ENCODE measurements around the gene EFCAB7.
A peak's percentile ranks its signal among the peaks of the same experiment; 100 is the strongest.
"Not testable (repeated sequence)": the region's sequence is repeated elsewhere in the genome, so short reads cannot be mapped to it uniquely, and the experiment has no call there.

The EFCAB7 gene

DNA sequence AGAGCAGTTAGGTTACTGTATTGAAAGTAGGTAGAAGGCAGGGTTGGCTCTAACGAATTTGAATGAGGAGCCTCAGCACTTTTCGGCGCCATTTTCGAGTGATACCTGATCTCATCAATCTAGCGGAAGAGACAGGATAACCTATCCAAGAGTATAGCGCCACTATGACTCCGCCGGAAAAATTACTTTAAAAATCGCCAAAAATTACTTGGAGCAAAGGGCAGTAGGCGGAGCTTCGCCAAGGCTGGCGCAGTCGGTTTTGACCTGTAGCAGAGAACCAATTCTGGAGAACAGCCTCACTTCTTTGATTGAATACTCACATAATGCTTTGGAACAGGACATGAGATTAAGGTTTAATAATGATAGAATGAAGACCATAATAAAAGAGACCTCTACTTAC, 25.6 kb downstream of the EFCAB7 start:
- DNase-seq, result no peak

DNA sequence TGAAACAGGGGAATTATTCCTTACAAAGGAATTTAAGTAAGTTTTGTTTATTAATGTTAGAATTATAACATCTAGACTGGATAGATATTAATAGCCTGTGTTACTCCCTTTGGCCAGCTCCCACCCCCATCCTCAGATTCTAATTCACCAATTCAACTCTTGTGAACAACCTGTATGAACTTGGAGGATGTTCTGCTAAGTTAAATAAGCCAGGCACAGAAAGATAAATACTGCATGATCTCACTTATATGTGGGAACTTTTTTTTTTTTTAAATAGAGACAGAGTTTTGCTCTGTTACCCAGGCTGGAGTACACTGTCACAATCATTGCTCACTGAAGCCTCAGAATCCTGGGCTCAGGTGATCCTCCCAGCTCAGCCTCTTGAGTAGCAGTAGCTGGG, 32.2 kb downstream of the EFCAB7 start:
- no peak for DNase-seq

DNA sequence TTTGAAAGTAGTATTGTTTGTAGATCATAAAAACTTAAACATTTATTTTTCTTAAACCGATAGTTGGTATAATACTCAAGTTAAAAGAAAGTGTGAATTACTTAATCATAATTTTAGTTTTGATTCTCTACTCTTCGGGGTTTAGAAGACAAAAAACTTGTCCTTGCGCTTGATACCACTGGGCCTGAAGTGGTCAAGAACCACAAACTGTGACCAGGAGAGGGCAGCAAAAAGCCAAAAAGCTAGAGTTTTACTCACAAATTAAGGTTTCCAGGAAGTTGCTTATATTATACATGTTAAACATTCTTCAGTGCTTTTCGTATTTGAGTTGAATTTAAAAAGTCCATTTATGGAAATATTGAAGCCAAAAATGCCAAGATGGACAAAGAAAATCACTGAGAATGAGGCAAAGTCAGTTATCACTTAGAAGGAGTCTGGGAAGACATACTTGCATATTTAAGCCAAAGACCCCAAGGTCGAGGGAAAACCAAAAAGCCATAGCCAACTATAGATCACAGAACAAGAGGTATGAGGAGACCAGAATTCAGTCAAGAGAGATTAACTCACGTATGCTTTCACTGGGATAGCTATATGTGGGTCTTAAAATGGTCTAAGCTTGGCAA, 34.2 kb downstream of the EFCAB7 start:
- DNase-seq, result no peak

DNA sequence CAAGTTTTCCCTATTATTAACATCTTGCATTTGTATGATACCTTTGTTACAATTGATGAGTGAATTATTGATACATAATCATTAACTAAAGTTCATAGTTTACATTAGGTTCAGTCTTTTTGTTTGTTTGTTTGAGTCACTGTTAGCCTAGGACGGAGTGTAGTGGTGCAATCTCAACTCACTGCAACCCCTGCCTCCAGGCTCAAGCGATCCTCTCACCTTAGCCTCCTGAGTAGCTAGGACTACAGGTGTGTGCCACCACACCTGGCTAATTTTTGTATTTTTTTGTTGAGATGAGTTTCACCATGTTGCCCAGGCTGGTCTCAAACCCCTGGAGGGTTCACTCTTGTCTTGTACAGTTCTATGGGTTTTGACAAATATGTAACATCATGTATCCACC, 36.0 kb downstream of the EFCAB7 start:
- DNase-seq, result no peak

DNA sequence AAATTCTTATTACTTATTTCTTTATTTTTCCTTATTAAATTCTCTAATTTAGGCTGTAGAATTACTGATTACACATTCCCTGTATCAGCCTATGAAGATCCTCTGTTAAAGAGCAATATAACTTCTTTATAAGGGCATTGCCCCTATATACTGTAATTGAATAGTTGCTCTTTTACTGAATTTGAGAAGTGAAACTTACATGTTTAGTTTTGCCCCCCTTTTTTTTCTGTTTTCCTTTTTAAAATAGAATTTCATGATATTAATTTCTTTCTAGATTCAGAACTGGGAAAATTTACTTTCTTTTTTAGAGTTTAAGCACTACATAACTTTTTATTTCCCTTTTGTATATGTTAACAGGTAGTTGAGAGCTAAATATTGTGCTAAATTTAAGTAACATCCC, 40.4 kb downstream of the EFCAB7 start:
- no peak for DNase-seq

DNA sequence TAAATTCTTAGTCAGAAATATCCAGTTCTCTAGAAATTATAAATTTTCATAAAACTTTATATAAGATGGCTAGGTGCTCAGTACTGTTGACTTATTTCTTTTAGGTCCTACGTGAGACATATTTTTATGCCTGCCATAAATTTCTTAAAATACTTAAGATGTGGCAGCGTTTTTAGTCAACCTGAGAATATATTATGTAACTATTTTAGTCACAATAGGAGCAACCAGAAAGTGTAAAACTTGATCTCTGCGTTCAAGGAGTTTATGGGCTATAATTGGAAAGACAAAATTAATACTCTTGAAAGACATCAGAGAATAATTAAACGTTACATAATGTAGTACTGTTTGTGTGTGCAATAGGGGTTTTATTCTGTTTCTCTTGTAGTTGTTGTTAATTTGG, 45.7 kb downstream of the EFCAB7 start:
- DNase-seq, result no peak

DNA sequence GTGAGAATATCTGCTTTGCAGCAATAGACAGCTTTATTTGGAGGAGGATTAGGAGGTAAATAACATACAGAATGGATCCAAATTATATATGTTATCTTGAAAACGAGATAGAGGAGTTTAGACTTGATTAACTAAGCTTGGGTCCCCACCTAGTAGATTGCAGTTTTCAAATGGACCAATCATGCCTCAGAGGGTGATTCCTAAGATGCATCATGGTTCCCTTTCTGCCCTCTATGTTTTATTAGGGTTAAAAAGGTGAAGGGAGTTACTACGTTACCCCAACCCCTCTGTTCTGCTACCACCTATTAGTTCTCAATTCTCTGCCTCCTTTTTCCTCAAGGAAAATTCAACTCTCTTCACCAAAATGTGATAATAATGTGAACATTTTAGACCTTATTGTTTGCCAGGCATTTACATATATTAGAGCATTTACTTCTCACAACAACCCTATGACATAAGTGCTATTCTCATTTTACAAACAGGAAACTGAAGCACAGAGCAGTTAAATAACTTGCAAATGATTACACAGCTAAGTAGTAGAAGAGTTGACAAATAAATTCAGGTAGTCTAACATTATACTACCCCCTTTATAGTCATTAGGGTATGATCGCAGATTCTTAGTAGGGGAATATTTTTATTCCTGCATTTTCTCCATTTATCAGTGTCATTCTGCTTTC, 46.5 kb downstream of the EFCAB7 start:
- no peak for DNase-seq

DNA sequence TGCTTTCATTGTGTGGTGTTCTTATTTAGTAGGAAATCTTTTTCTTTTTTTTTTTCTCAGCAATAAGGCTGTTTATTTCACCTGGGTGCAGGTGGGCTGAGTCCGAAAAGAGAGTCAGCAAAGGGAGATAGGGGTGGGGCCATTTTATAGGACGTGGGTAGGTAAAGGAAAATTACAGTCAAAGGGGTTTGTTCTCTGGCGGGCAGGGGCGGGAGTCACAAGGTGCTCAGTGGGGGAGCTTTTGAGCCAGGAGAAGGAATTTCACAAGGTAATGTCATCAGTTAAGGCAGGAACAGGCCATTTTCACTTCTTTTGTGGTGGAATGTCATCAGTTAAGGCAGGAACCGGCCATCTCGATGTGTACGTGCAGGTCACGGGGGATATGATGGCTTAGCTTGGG, 49.4 kb downstream of the EFCAB7 start:
- not testable (repeated sequence) for DNase-seq

DNA sequence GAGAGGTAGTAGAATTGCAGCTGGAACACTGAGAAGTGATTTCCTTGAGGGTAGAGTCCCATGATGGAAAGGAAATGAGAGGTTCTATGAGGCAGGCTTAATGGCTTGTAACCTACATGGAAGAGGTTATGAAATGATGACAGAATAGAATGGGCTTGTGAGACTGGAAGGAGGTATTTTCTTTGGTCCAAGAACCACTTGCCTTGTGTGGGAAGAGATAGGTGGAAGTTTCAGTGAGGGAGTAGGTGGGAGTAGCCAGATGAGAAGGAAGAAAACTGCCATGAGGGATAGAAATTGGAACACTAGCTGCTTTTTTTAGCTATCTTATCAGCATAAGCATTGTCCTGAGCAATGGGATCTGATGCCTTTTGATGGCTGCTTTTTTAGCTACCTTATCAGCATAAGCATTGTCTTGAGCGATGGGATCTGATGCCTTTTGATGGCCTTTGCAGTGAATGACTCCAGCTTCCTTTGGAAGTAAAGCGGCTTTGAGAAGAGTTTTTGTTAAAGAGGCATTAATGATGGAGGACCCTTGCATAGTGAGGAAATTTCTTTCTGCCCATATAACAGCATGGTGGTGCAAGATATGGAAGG, 51.0 kb downstream of the EFCAB7 start:
- DNase-seq, result not testable (repeated sequence)

DNA sequence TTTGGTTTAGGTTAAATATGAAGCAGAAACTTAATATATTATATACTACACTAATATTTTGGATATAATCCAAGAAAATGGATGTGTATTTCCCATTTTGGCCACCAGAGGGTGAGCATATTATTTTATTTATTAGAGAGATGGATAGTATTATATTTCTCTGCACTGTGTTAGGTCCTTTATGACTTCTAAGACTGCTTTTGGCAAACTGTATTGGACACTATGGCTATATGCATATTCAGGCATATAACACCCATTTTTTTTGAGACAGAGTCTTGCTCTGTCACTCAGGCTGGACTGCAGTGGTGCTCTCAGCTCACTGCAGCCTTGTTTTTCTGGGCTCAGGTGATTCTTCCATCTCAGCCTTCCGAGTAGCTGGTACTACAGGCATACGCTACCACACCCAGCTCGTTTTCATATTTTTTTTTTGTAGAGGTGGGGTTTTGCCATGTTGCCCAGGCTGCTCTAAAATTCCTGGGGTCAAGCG, 52.1 kb downstream of the EFCAB7 start:
- peak; percentile 10 for DNase-seq

DNA sequence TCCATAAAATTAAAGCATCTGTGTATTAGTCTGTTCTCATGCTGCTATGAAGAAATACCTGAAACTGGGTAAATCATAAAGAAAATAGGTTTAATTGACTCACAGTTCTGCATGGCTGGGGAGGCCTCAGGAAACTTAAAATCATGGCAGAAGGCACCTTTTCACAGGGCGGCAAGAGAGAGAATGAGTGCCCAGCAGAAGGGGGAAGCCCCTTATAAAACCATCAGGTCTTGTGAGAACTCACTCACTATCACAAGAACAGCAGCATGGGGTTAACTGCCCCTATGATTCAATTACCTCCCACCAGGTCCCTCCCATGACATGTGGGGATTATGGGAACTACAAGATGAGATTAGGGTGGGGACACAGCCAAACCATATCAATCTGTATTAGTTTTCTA, 63.0 kb downstream of the EFCAB7 start:
- not testable (repeated sequence) for DNase-seq

DNA sequence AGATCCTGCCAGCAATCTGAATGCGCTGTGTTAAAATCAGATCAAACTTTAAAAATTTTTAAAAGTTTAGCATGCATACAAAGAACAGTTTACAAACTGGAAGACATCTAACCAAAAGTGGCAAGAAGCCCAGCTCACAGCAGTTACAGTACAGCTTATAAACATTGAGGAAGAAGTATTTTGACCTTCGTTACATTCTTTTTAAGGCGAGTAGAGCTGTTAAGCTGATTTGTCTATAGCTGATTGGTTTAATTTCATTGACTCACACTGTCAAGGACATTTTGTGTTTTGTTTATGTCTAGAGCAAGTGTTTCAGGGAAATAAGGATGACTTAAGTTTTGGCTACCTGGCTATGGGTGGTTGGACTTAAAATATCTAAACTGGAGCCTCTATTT, 66.8 kb downstream of the EFCAB7 start:
- DNase-seq, result no peak

DNA sequence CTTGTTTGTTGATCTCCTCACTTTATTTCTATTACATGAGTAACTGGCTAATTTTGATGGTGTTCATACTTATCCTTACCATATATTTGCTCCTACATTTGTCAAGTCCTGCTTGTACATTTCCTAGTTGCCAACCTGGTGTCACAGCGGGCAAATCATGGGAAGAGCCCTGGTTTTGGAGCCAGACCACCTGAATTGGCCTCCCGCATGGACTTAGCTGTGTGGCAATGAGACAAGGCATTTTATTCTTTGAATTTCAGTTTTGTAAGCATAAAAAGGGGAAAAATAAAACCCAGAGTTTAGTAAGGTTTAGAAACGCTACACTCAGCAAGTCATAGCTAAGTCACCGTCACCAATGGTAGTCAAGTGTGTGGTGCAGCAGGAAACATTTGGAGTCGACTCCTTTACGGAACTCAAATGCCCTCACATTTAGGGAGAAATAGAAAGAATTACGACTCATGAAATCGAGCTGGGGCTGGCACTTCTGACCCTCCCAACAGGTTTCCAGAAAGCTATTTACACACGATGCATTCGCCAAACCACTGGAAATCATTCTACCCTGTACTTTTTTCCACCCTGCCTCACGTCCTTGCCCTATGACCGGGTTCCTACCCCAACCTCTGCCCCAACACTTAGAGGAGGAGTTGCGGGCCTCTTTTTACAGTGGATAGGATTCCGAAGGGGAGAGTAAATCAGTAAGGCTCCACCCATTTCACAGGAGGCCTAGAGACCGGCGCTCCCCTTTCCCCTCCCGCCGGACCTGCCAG, 69.4 kb downstream of the EFCAB7 start:
- no peak for DNase-seq

DNA sequence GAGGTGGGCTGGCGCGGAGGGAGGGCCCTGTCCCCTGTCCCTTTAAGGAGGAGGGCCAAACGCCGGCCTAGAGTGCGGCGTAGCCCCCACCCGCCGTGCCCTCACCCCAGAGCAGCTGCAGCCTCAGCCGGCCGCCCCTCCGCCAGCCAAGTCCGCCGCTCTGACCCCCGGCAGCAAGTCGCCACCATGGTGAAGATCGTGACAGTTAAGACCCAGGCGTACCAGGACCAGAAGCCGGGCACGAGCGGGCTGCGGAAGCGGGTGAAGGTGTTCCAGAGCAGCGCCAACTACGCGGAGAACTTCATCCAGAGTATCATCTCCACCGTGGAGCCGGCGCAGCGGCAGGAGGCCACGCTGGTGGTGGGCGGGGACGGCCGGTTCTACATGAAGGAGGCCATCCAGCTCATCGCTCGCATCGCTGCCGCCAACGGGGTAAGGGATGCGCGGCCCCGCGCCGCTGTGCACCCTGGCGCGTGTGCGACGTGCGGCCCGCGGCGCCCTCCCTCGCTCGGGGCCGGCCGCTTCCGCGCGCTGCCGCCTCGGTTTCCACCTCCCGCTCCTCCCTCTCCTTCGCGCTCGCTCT, 70.1 kb downstream of the EFCAB7 start, which contains the start of gene PGM1:
TSS of gene PGM1 (plus strand) at position 109 of the 583 bp plus-strand sequence. CDS start at position 187, 78 bp downstream.
- peak; percentile 83 for DNase-seq

DNA sequence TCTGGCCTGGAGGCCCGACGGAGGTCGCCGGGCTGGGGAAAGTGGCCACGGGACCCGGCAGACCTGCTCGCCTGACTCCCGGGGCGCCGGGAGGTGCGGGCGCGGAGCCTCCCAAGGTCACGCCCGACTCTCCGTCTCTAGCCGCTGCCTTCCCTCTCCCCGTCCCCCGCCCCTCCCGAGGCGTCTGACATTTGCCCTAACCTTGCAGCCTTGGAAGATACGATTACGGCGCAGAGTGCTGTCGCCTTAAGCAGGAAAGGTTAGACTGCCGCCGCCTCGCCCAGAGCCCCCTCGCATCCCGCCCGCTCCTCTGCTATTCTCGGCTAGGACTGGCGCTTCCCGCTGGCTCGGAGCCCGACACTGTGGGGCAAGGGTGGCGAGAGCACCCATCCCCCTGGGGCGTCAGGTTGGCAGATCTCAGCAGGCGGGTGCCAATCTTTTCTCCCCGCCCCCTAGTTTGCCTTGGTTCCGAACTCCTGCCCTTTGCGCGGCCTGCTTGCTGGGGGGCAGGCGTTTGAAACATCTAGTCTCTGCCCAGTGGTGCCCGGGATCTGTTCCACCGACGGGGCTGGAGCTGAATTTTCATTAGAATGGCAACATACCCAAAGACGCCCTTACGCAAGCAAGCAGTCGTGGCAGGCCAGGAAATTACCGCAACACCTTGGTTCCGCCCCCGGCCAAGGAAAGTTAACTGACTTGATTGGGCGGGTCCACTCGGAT, 70.7 kb downstream of the EFCAB7 start:
- peak; percentile 54 for DNase-seq

DNA sequence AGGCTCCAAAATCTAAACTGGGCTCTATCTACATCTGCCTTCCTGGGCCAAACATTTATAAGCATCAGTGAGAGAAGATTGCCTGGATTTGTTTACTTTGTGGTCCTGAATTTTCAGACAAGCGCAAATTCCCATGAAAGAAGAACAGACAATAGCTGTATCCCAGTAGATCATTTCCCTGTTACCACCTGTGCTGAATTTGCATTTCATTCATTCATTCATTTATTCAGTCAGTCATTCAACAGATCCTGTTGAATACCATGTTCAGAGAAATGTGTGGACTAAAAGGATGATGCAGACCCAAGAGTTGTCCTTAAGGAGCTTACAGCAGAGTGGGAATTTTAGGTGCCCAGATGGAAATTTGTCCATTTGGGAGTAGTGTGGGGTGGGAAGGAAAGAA, 72.1 kb downstream of the EFCAB7 start:
- DNase-seq, result no peak

DNA sequence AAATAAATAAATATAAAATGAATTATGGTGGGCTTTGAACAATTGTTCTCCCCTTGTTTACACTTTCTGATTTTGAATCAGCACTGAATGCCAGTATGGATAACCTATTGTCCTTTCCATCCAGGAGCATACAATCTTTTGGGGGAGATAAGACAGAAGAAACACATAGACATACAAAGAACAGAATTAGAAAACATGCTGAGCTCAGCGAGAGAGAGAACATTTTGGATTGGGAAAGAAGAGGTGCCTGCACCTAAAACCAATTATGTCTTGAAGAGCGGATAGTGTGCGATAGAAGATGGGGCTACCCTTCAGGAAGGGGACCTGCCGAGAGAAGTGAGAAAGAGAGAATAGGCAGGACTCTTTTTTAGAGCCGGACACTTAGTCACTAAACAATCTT, 76.5 kb downstream of the EFCAB7 start:
- no peak for DNase-seq

DNA sequence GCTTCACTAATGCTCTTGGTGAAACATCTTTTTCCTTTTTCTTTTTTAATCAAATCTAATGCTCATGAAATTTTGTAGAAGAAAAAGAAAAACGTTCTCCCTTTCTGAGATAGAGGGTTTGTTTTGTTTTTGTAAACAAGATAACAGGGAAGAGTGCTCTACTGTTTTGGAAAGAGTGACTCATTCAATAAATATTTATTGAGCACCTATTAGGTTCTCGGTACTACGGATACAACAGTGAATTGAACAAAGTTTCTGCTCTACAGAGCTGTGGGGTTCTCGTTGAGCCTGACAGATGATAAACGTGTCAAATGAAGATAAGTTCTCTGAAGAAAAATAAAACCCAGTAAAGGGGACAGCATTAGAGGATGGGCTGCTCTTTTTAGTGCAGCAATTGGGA, 76.9 kb downstream of the EFCAB7 start:
- no peak for DNase-seq

DNA sequence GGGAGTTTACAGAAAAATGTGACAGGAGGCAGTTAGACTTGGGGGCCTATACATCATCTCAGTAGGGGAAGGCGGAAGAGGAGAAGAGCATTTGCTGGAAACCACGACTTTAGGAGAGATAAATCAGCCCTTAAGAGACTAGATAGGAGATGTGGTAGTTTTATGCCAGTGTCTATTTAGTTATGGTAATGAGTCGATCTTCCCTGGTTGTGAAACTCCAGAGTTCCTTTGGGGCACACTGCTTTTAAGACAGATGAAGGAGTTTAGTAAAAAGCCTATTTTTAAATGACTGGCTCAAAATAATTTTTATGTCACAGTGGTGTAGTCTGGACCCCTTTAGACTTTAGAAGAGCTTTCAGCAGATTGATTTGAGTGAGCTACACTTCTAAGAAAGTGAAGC, 77.7 kb downstream of the EFCAB7 start:
- no peak for DNase-seq

DNA sequence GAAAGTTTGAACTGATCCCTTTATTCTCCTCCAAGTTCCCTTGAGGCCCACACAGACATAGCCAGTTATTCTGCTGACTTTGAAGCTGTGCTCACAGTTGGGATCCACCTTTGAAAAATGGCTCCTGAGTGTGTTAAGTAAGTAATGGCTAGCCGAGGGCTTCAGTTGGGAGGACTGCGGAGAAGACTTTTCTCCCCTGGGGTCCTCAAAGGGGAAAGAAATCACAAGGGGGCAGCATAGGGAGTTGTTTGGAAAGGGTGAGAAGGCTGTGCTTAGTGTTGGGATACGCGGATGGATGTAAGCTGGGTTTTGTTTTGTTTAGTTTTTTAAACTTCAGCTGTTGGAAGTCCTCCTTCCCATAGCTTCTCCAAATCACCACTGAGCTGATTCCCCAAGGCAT, 78.1 kb downstream of the EFCAB7 start:
- DNase-seq, result no peak

DNA sequence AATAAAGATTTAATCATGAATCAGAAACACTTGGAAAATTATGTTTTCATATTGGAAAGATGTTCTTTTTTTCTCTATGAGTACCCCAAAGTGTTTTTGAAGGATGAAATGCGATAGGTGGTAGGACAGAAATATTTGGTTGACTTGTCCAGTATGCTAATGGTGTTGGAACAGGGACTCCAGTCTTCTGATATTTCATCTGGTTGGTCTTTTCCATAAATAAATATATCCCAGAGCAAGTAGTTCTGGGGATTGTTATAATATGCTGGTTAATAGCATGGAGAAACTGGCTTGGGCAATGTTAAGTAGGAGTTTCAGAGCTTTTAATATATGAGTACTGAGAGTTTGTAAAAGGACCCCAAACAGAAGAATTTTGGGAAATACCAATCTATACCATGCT, 78.6 kb downstream of the EFCAB7 start:
- DNase-seq, result no peak

DNA sequence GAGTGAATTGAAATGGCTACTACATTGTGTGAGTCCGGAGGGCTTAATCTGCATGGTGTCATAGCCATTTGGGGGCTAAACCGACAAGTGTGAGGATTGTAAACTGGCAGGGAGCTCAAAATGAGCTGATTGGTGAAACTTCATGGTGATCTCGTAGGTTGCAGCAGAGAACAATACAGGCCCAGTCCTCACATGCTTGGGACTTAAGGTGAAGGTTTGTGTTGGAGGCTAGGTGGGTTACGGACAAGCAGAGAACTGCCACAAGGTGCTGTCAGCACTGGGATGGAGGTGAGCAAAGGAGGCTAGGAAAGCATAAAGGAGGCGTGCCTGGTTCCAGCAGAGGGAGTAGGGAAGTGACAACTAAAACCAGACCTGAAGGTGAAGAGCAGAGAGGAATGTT, 79.3 kb downstream of the EFCAB7 start:
- no peak for DNase-seq

DNA sequence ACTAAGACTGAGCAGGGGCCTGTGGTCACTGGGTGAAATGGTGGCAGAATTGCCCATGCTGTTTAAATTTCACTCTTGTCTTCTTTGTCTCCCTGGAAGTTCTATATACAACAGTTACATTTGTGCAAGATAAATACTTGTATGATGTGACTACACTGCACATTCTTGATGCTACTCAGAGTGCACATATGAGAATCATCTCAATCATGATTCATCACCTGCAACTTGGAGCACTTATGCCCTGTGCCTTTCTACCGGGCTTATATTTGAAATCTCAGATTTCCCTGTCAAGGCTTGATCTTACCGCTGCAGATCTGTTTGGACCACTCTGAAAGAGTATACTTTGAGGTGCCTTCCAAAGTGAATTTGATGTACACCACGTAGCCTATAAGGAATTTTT, 80.5 kb downstream of the EFCAB7 start:
- DNase-seq, result no peak

Data from NCI-H2029 (cell line).